GM21576 (cell line): ENCODE measurements around the gene CCDC181.
A peak's percentile ranks its signal among the peaks of the same experiment; 100 is the strongest.
"Not testable (repeated sequence)": the region's sequence is repeated elsewhere in the genome, so short reads cannot be mapped to it uniquely, and the experiment has no call there.

ENCODE experiments used
- ATAC-seq: cut with Tn5 transposase; IDR thresholded peaks from one replicate; pipeline ENCODE4 v1.9.1; 2021; ENCODE audit warnings: mild to moderate bottlenecking, moderate library complexity; ENCODE audit not compliant: unreplicated experiment

CCDC181 gene

DNA sequence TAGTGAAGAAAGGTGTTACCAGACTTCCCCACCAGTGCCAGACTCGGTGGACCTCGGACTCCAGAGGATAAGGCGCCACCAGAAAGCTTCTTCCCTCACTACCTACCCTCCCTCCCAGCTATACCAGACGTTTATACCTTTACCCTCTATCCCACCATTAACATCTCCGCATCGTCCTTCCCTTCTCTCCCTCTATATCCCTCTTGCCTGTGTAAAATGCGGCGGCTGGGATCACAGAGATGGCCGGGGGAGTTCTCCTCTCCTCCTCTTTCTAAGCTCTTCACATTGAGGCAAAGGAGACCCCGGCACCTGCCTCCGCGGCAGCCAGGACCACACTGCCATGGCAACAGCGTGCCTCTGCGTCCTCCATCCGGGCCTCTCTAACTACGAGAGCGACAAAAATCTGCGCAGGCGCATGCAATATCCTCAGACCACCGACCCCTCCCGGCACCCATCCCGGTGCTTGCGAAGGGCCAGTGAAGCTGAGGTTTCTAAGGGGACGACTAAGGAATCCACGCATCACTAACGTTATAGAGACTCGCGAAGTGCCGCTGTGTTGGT lies at the start of gene CCDC181:
TSS of gene CCDC181 (minus strand) at position 394 of the 561 bp plus-strand sequence. CDS start 2,547 bp downstream, outside the sequence.
- peak; percentile 71 for ATAC-seq

DNA sequence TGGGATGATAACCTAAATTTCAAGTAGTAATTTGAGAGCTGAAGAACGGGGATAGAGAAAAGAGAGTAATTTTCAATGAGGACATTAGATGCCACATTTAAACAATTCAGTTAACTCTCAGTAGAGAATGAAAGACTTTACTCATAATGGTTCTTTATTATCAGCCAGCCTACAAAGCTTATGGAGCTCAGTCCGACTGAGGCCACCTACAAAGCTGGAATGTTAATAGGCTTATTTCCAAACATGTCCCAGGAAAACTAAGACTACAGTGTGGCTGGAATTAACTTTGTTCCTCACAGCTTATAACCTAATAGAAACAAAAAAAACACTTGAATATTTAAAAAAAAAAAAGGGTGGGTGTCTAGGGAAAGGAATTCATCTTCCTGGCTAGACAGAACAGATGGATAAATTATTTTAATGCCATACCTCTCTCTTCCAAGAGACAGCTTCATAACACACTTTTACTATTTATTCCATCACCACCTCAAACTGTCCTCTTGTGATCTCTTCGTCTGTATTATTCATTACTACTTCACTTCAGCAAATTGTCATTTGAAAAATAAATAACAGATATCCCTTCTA lies 48.6 kb upstream of the CCDC181 start:
- no peak for ATAC-seq

DNA sequence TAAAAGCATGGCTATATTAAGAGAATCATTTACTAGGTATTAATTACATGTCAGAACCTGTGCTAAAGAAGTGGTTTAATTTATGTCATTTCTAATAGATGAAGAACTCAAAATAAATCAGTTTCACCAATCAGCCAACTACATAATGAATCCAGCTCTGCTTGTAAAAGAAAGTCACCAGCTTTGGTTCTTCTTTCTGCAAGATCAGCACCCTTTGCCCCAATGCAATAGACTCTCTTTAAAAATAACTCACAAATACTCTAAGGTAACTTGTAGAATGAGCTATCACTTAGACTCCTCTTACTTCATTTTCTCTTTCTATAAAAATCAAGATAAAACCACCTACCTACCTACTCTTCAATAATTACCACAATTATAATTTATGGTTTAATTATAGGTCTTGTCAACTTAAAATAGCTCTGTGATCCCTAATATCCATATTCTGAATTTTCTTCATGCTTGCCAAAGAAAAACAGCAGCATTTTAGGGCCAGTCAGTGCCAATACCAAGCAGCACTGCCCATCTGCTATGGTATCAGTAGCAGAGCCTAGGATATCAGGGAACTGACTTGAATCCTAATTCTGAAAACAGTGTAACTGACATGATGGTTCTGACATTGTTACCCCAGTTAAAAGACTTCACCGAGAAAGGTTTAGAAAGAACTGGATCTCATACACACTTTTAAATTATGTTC lies 47.2 kb upstream of the CCDC181 start:
- ATAC-seq: no peak

DNA sequence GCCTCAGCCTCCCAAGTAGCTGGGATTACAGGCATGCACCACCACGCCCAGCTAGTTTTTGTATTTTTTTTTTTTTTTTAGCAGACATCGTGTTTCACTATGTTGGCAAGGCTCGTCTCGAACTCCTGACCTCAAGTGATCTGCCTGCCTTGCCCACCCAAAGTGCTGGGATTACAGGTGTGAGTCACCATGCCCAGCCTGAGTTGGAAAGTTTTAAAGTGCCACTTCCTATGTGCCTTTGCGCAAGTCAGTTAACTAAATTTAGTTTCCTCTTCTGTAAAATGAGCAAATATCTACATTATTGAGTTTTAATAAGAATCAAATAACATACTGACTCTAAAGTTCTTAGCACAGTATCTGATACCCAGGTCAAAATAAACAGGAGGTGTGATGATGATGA lies 46.1 kb upstream of the CCDC181 start:
- ATAC-seq: no peak

DNA sequence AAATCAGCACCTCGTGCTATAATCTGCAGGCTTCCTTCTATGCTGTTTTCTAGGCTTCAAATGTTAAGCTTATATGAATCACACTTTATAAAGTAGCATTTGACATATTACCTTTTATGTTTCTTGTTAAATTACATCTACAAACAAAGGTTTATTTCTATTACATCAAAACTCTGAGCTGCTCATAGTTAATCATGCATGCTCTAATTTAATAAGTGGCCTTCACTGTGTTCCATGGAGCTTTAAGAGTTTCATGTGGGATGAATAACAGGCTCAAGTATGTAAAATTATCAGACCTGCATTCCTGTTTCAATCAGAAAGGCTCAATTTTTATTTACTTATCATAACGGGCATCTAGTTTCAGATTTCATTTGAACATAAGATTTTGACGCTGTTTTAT lies 45.5 kb upstream of the CCDC181 start:
- no peak for ATAC-seq

DNA sequence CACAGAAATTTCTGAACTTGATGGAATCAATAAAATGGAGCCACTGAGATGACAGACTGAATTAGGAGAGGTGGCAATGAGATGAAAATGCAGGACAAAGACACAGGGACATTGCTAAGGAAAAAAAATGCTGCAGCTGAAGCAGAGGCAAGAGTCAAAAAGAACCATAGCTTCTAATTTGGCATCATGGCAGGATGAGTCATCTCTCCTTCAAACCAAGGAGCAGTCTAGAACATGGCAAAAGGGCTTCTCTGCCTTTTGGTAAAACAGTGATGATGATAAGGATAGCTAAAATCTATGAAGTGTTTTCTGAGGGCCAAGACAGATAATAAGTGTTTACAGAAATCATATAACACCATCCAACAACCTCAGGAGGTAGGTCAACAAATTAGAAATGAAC lies 41.7 kb upstream of the CCDC181 start:
- ATAC-seq: no peak

DNA sequence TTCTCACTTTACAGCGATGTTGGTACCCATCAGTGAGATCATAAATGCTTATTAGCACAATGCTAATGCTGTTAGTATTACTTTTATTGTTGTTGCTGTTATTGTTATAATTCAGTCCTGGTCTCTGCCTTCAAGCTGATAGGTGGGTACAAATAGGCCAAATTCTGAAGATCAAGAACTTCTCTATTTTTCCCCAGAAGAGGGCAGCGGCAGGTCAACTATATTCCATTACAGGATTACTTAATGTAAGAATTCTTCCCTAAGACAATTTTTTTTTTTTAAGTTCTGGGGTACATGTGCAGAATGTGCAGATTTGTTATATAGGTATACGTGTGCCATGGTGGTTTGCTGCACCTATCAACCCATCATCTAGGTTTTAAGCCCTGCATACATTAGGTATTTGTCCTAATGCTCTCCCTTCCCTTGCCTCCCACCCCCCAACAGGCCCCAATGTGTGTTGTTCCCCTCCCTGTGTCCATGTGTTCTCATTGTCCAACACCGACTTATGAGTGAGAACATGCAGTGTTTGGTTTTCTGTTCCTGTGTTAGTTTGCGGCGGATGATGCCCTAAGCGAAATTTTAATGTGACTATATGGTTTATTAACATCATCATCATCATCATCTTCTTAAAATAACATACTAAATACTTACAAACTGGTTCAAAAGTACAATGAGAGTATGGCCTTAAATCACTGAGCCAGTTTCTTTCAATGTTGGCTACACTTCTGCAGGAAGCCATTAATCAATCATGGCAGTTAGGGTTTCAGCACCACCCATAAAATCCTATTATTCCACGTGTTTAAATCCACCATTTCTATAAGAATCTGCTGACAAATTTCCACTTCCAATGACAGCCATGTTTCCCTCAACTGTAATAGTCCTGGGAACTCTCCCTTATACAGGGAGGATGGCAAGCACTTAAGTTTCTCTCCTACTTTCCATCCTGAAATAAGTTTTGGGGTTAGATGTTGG lies 39.3 kb upstream of the CCDC181 start:
- ATAC-seq: peak; percentile 50

DNA sequence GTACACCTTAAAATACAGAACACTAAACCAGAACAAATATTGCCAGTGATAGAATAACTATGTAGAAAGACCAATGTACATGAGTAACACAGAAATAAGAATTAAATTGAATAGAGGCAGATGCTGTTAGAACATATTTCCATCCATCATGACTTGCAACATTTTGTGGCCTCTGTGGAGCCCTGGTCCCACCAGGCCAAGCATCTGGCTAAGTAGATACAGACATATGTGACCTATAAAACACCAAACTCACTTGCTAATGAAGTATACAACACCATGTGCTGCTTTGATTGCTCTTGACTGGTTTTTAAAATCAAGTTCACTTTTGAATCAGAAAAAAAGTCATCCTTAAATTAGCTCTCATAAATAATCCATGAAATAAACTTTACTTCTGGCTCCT lies 38.0 kb upstream of the CCDC181 start:
- no peak for ATAC-seq

DNA sequence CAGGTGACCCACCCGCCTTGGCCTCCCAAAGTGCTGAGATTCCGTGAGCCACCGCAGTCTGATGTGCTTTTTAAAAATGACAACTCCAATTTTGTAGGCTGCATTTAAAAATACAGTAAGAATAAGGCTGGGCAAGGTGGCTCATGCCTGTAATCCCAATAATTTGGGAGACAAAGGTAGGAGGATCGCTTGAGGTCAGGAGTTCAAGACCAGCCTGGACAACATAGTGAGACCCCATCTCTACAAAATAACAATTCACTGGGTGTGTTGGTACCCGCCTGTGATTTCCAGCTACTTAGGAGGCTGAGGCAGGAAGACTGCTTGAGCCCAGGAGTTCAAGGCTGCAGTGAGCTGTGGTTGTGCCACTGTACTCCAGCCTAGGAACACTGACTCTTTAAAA lies 35.1 kb upstream of the CCDC181 start:
- no peak for ATAC-seq

DNA sequence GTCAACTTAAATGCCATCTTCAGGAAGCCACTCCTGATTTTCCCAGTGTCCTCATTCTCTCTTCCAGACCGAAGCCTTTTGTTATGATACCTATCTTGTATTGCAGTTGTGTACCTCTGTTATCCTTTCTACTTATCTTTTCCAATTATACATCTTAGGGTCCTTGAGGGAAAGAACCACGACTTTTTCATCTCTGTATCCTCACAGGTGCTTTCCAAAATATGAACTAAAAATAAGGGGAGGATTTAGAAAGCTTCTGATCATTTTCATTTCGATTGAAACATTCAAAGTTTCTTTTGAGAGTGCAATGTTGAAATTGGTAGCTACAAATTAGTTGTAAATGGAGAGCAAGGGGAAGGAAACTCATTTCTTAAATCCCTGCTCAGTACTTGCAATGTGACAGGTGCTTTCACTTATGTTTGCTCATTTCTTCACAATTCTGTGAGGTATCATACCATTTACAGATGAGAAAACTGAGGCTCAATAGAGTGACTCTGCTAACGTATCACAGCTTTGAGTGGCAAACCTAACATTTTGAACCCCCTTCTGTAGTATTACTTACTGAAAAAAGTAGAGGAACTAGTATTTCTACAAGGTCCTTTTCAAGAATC lies 34.2 kb upstream of the CCDC181 start:
- ATAC-seq: no peak

DNA sequence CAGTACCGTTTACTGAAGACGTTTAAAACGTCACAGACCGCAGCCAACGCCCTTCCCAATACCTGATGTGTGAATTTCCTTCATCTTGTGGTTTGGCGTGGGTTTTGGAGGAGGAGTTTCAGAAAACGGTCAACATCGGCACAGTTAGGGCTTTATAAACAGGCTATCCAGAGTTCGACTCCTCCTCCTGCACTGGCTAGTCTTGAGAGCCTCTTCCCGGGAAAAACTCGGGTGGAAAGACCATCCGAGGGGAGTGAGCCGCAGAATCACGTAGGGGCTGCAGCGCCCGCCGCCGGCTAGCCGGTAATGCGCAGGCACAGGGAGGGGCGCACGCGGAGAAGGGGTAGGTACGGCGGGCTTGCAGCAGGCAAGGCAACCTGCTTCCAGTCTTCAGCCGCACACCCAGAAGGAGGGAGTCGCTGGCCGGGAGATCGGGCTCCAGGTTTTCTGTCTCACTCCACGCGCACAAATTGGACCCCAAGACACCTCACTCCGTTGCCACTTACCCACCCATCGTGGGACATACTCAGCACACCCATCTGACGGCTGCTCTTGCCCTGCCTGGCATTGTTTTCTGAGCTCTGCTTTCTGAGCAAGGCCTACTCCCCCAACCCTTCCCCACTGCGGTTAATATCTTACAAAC lies 33.0 kb upstream of the CCDC181 start:
- no peak for ATAC-seq

DNA sequence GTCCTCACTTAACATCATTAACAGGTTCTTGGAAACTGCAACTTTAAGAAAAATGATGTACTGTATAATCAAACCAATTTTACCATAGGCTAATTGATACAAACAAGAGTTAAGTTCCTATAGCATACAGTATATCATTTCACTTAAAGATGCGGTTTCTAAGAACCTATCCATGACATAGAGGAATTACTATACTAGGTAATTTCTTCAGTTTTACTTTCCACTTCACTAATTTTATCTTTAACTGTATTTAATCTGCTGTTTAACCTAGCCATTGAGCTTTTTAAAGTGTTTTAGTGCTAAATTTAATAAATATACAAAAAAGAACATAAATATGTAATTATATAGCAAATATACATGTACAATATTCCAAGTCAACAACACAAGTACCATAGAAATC lies 30.2 kb upstream of the CCDC181 start:
- ATAC-seq: no peak

DNA sequence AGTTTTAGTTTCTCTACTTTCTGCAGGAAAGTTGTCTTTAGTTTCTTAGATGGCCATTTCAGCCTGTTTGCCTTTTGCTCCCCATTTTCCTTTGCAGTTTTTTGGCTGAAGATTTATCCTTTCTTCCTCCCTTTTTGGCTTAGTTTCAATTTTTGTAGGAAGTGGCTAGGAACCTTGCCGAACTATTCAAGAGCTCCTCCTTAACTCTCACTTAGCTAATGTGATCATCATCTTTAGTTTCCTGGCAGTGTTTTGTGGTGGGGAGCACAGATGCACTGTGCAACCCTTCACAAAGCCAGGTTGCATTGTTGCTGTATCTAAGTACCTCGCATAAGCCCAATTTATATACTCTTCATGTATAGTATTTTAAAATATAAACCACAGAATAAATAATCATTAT lies 28.8 kb upstream of the CCDC181 start:
- ATAC-seq: no peak

DNA sequence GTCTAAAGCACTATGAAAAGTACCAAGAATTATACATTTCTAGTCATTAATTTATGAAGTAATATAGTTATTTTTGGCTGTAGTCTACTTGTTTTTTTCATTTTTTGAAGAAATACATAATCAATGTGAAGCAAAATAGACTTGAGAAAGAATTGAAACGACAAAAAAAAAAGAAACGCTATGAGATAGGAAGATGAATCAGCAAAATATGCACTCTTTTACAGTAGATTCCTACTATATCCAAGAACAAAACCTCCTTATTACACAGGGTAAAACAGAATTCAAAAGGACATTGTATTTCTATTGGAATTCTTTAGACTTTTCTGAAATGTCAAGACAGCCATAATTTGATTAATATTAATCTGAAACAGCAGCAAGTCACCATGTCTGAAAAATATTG lies 25.6 kb upstream of the CCDC181 start:
- ATAC-seq: no peak

DNA sequence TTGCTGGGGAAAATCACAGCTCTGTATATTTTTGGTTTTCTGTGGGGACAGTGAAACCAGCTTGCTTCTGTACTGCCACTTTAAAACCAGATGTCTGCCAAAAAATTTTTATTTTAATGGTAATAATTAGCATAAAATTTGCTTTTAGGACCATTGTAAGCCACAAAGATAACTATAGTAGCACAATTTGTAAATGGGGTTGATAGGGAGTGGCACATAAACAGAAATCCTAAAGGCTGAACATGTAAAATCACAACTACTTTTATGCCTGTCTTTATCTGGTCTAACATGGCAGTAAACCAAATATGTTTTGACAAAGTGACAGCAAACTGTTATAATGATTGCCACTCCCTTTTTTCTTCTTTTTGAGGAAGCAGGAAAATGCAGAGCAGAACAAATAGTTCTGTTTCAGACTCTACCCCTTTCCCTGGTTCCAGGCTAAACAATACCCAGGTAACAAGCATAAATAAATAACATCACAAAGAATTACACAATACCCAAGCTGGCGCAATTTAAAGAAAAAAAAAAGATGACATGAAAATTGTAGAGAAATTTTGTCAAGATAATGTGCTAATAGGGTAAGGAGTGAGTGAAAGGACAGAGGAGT lies 24.0 kb upstream of the CCDC181 start:
- ATAC-seq: no peak

DNA sequence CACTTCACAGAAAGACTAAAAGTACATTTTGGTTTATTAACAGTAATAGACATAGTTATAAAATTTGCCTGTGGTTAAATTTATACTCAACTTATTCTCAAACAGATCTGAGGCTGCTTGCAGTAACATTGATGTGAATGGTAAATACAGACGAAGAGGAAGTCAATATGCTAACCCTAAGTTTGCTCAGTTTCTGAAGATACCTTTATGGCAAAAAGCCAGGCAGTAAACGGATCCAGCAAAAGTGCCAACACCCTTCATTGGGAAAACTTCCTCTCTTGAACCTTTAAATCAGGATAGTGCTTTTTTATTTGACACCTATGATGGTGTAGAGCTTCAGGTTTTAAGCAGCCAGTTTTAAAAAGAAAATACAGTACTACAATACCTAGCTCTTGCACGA lies 16.6 kb upstream of the CCDC181 start:
- no peak for ATAC-seq

DNA sequence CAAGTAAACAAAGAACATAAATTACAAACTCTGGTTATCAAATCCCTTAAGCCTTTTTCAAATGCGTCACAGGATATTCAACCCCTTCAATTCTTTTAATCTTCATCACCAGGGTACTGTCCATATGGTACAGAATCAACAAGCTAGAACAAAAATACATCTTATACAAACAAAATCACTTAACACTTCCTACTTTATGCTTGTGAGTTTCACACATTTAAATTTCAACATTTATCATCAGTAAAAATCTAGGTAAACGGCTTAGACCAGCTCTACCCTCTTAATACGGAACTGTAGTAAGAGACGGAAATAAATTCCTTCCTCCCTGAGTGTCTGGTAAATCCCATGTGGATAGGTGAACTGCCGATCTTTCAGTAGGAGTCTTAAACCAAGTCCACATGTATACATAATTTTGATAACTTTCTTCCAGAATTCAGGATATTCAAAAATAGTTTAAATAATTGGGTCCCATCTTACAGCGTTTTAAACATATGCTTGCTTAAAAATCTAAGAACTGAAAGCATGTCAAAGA lies 1.0 kb downstream of the CCDC181 start:
- no peak for ATAC-seq

DNA sequence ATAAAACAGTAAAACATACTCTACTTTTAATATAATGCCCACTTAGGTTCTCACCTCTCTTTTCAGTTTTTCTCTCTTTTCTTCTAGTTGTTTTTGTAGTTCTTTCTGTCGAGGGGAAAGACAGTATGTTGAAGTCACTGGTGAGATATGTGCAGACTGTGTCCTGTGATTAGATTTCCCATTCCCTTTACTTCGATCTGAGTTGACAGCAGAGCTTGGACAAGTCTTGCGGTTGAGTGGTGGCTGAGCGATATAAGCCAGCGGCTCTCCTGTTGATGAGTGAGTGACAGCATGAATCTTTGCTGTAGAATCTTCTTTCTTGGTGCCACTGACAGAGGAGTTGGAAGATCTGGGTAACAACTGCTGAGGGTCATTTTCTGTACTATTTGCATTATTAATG lies 6.0 kb downstream of the CCDC181 start:
- no peak for ATAC-seq

DNA sequence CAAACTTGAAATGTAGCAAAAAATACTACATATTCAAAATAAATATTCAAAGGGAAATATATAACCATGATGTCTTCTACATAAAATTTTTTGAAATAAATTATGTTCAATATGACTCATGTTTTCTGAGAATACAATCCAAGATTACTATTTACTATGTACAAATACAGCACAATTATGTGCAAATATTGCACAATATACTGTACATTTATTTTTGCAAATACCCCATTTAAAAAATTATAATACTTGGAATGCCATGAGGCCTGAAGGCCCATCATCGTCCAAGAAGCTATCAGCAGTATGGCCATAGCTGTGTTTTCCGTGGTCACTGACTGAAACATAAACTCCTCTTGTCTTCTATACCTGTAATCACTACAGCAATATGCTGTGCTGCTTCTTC lies 12.3 kb downstream of the CCDC181 start:
- ATAC-seq: no peak

DNA sequence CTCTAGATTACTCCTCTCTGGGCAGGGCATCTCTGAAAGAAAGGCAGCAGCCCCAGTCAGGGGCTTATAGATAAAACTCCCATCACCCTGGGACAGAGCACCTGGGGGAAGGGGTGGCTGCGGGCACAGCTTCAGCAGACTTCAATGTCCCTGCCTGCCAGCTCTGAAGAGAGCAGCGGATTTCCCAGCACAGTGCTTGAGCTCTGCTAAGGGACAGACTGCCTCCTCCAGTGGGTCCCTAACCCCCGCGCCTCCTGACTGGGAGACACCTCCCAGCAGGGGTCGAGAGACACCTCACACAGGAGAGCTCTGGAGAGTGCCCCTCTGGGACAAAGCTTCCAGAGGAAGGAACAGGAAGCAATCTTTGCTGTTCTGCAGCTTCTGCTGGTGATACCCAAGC lies 18.9 kb downstream of the CCDC181 start:
- not testable (repeated sequence) for ATAC-seq
